Keratinocyte (primary cell): Measurements from ENCODE around the gene GMEB2. TPM values are rescaled to one million over a fixed set of nuclear protein-coding genes. Genes with fewer than 3 reads are reported as not detected.

Experiments
- DNase-seq: peaks from one replicate; pipeline ENCODE4 v3.0.0-alpha.2; 2011; ENCODE audit warnings: low read depth, missing footprints, low spot score
- FAIRE-seq: peaks from 2 replicates; lab custom pipeline; 2011; peaks lifted over from hg19 to GRCh38; lab: Jason Lieb, UNC
- H2AFZ ChIP-seq: 2 replicates; pipeline ENCODE4 v1.6.0; 2012; ENCODE audit warnings: low read length, control low read depth, inconsistent platforms; ENCODE audit not compliant: control insufficient read depth
- H3K27ac ChIP-seq: 2 replicates; pipeline ENCODE4 v1.5.1; 2011; ENCODE audit warnings: low read length; ENCODE audit not compliant: control insufficient read depth, insufficient read depth
- H3K27me3 ChIP-seq: 3 replicates; pipeline ENCODE4 v1.6.0; 2011; ENCODE audit warnings: low read length; ENCODE audit not compliant: control insufficient read depth, insufficient read depth; ENCODE audit errors: extremely low read depth
- H3K36me3 ChIP-seq, 2 experiments: 2 replicates in 1 of 2; 3 replicates in 1 of 2; pipeline ENCODE4 v1.5.1; 2011; ENCODE audit warnings: low read length in 2 of 2, mild to moderate bottlenecking in 1 of 2; ENCODE audit not compliant: control insufficient read depth in 2 of 2, insufficient read depth in 2 of 2; ENCODE audit errors: extremely low read depth in 1 of 2
- H3K4me1 ChIP-seq: 3 replicates; pipeline ENCODE4 v1.5.1; 2011; ENCODE audit warnings: low read length; ENCODE audit not compliant: control insufficient read depth, insufficient read depth; ENCODE audit errors: extremely low read depth
- H3K4me2 ChIP-seq: 3 replicates; pipeline ENCODE4 v1.6.0; 2011; ENCODE audit warnings: low read depth, low read length; ENCODE audit not compliant: control insufficient read depth, insufficient read depth; ENCODE audit errors: extremely low read depth
- H3K4me3 ChIP-seq, 3 experiments: fragments of 200-600 bp in 1 of 3; sonication (generic) in 1 of 3; 2 replicates in 2 of 3; 3 replicates in 1 of 3; pipeline ENCODE4 v1.5.1; 2011 to 2016; ENCODE audit warnings: low read length in 3 of 3, mild to moderate bottlenecking in 3 of 3, control low read depth in 2 of 3, inconsistent platforms in 1 of 3, low read depth in 1 of 3, mixed read lengths in 1 of 3, mixed run types in 1 of 3, moderate library complexity in 1 of 3; ENCODE audit not compliant: control insufficient read depth in 2 of 3, insufficient read depth in 2 of 3; ENCODE audit errors: extremely low read depth in 1 of 3
- H3K79me2 ChIP-seq: 2 replicates; pipeline ENCODE4 v1.6.0; 2012; ENCODE audit warnings: low read length; ENCODE audit not compliant: control insufficient read depth, insufficient read depth
- H3K9ac ChIP-seq: 3 replicates; pipeline ENCODE4 v1.6.0; 2011; ENCODE audit warnings: low read length; ENCODE audit not compliant: control insufficient read depth, insufficient read depth; ENCODE audit errors: extremely low read depth
- H3K9me1 ChIP-seq: 3 replicates; pipeline ENCODE4 v1.6.0; 2011; ENCODE audit warnings: low read length; ENCODE audit not compliant: control insufficient read depth, insufficient read depth; ENCODE audit errors: extremely low read depth
- H3K9me3 ChIP-seq: 2 replicates; pipeline ENCODE4 v1.5.1; 2012; ENCODE audit warnings: low read depth, low read length; ENCODE audit not compliant: control insufficient read depth
- H4K20me1 ChIP-seq: 3 replicates; pipeline ENCODE4 v1.6.0; 2011; ENCODE audit warnings: low read length; ENCODE audit not compliant: control insufficient read depth, insufficient read depth; ENCODE audit errors: extremely low read depth
- EZH2 ChIP-seq: IDR thresholded peaks from one replicate; pipeline ENCODE4 v1.6.1; 2012; ENCODE audit warnings: inconsistent platforms, mild to moderate bottlenecking, low read length, moderate library complexity
- dilution Hi-C: fragments of 300-500 bp; cut with MboI; formaldehyde crosslinking; loops from one replicate; pipeline ENCODE4 v1.7.0; 2020; ENCODE audit warnings: low sequenced_read_pairs; ENCODE audit not compliant: extremely low pct_ligation_motif_present
- polyA plus RNA-seq, 5 experiments: library from polyadenylated mRNA; depleted of rRNA in 3 of 5; stranded (reverse) in 3 of 5; stranded (forward) in 1 of 5; unstranded in 1 of 5; fragments of >200 nt; gene quantifications; 1 replicate in 1 of 5; 2 replicates in 3 of 5; 3 replicates in 1 of 5; pipeline versions ENCODE4 v1.2.1 to v1.2.3, GENCODE V29; 2011 to 2012; ENCODE audit warnings: missing spikeins in 2 of 5, low read depth in 1 of 5, low replicate concordance in 1 of 5
- TF ChIP-seq, protein P1 (sequence below), 3 experiments: IDR thresholded peaks in 1 of 3; conservative IDR thresholded peaks in 1 of 3; optimal IDR thresholded peaks in 1 of 3; 2 replicates in 2 of 3; 3 replicates in 1 of 3; pipeline versions ENCODE3 to v1.5.1; 2011; ENCODE audit warnings: low read length in 3 of 3, mild to moderate bottlenecking in 3 of 3, moderate library complexity in 2 of 3, control low read depth in 1 of 3, inconsistent platforms in 1 of 3; ENCODE audit not compliant: insufficient read depth in 2 of 3; ENCODE audit errors: extremely low read depth in 1 of 3

GMEB2 gene
- polyA plus RNA-seq, 1 donor (not counting 4 experiments of a cell fraction or from before 2014, with no cell fraction given), result 5.1 TPM

DNA sequence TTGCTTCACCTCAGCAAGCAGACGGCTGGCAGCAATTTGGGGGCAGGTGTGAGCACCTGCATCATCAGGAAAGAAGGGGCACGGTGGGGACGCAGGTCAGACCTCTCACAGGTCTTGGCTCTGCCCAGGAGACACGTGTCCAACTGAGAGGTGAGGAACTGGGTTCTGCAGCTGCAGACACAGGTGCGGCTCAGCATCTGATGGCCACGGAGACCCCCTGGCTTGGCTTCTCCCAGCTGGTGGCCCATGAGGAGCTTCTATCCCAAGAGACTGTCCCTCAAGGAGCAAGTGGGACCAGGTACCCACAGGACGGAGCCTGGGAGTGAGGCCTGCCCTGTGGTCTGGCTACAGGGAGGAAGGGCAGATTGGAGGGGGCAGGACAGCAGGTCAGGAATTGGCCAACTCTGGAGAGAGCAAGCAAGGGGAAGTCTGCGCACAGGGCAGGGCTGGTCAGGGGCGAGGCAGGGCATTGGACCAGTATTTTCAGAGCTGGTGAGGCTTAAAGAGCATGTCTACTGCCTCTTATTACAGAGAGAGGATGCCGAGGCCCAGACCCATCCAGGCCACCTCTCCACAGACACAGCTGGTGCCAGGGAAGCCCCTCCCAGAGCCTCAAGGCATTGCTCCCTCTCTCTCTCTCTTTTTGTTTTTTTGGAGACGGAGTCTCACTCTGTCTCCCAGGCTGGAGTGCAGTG is 22.1 kb upstream of the GMEB2 start:
- H4K20me1 ChIP-seq, result no peaks in the 10 kb centered on the region

DNA sequence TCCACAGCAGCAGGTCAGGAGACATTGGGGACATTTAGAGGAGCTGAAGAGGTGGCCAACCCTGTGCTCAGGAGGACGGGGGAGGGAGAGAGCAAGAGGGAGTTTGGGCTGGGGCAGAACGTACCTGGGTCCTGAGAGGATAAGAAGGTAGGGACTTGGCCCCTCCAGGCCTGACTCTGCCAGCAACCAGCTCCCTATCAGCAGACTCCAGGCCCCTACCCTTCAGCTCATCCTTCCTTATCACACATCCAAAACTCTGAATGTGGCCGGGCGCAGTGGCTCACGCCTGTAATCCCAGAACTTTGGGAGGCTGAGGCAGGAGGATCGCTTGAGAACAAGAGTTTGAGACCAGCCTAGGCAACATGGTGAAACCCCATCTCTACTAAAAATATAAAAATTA is 21.3 kb upstream of the GMEB2 start:
- Histone ChIP-seq H3K79me2 (no peaks in the 10 kb centered on the region), H3K4me2 (no peak overlapping the region), H3K27ac (no peak overlapping the region), H3K27me3 (no peaks in the 10 kb centered on the region), H3K9me1 (no peaks in the 10 kb centered on the region), H3K36me3 (no peaks in the 10 kb centered on the region), H4K20me1 (no peaks in the 10 kb centered on the region), H3K4me3 (no peak overlapping the region), H2AFZ (no peak overlapping the region), H3K4me1 (peaks cover 12% of the 10 kb centered on the region), H3K9me3 (no peaks in the 10 kb centered on the region), H3K9ac (no peak overlapping the region)
- no peak for TF ChIP-seq EZH2
- TF ChIP-seq, protein P1, sequence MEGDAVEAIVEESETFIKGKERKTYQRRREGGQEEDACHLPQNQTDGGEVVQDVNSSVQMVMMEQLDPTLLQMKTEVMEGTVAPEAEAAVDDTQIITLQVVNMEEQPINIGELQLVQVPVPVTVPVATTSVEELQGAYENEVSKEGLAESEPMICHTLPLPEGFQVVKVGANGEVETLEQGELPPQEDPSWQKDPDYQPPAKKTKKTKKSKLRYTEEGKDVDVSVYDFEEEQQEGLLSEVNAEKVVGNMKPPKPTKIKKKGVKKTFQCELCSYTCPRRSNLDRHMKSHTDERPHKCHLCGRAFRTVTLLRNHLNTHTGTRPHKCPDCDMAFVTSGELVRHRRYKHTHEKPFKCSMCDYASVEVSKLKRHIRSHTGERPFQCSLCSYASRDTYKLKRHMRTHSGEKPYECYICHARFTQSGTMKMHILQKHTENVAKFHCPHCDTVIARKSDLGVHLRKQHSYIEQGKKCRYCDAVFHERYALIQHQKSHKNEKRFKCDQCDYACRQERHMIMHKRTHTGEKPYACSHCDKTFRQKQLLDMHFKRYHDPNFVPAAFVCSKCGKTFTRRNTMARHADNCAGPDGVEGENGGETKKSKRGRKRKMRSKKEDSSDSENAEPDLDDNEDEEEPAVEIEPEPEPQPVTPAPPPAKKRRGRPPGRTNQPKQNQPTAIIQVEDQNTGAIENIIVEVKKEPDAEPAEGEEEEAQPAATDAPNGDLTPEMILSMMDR (optimal IDR thresholded peaks at IDR 0.05 in 1 of 3, IDR thresholded peaks at IDR 0.05 in 1 of 3, conservative IDR thresholded peaks at IDR 0.05 in 1 of 3; ENCODE audit: extremely low read depth in 1 of 3, insufficient read depth in 2 of 3, low read length in 3 of 3), result no peak
- dilution Hi-C loops, result no loop called here
- DNase-seq, result no peak
- no peak for FAIRE-seq

More for the DNA sequence above, 22.1 kb upstream of the GMEB2 start:
- Histone ChIP-seq H2AFZ (no peak overlapping the region), H3K9ac (no peak overlapping the region), H3K27me3 (no peaks in the 10 kb centered on the region), H3K9me1 (no peaks in the 10 kb centered on the region), H3K4me1 (peaks cover 12% of the 10 kb centered on the region), H3K79me2 (no peaks in the 10 kb centered on the region), H3K9me3 (no peaks in the 10 kb centered on the region), H3K4me2 (no peak overlapping the region), H3K4me3 (no peak overlapping the region), H3K36me3 (no peaks in the 10 kb centered on the region), H3K27ac (no peak overlapping the region)
- FAIRE-seq (no peak), DNase-seq (no peak)
- dilution Hi-C loops, result no loop called here
- TF ChIP-seq, protein P1 (optimal IDR thresholded peaks at IDR 0.05 in 1 of 3, IDR thresholded peaks at IDR 0.05 in 1 of 3, conservative IDR thresholded peaks at IDR 0.05 in 1 of 3; ENCODE audit: extremely low read depth in 1 of 3, insufficient read depth in 2 of 3, low read length in 3 of 3), result no peak
- no peak for TF ChIP-seq EZH2
